Astrocyte (in vitro differentiated cells and primary cell): ENCODE data around the gene EDIL3. TPM values are rescaled to one million over a fixed set of nuclear protein-coding genes. Genes with fewer than 3 reads are reported as not detected.

Experiments used
- DNase-seq: peaks from one replicate; pipeline ENCODE4 v3.0.0-alpha.2; 2010; ENCODE audit warnings: low read depth
- FAIRE-seq: peaks from 2 replicates; lab custom pipeline; 2011; peaks lifted over from hg19 to GRCh38; lab: Jason Lieb, UNC
- H2AFZ ChIP-seq: 2 replicates; pipeline ENCODE4 v1.6.0; 2012; ENCODE audit warnings: low read depth, low read length, inconsistent platforms
- H3K27ac ChIP-seq: 2 replicates; pipeline ENCODE4 v1.5.1; 2011; ENCODE audit warnings: low read depth, low read length, inconsistent platforms
- H3K27me3 ChIP-seq: 2 replicates; pipeline ENCODE4 v1.6.0; 2011; ENCODE audit warnings: low read length, inconsistent platforms; ENCODE audit not compliant: insufficient read depth
- H3K36me3 ChIP-seq: 2 replicates; pipeline ENCODE4 v1.5.1; 2011; ENCODE audit warnings: low read length, inconsistent platforms; ENCODE audit not compliant: insufficient read depth
- H3K4me1 ChIP-seq: 2 replicates; pipeline ENCODE4 v1.5.1; 2011; ENCODE audit warnings: low read length, inconsistent platforms; ENCODE audit not compliant: insufficient read depth
- H3K4me2 ChIP-seq: 2 replicates; pipeline ENCODE4 v1.6.0; 2012; ENCODE audit warnings: low read length, inconsistent platforms
- H3K4me3 ChIP-seq: 2 replicates; pipeline ENCODE4 v1.5.1; 2011; ENCODE audit warnings: low read depth, mild to moderate bottlenecking, low read length, inconsistent platforms; ENCODE audit not compliant: insufficient read depth
- H3K79me2 ChIP-seq: 2 replicates; pipeline ENCODE4 v1.6.0; 2012; ENCODE audit warnings: mild to moderate bottlenecking, low read length, inconsistent platforms; ENCODE audit not compliant: insufficient read depth
- H3K9ac ChIP-seq: 2 replicates; pipeline ENCODE4 v1.6.0; 2012; ENCODE audit warnings: mild to moderate bottlenecking, low read length, inconsistent platforms
- H3K9me3 ChIP-seq: 2 replicates; pipeline ENCODE4 v1.5.1; 2012; ENCODE audit warnings: low read depth, mild to moderate bottlenecking, low read length, inconsistent platforms; ENCODE audit not compliant: insufficient read depth
- H4K20me1 ChIP-seq: 2 replicates; pipeline ENCODE4 v1.6.0; 2012; ENCODE audit warnings: low read length, inconsistent platforms; ENCODE audit not compliant: insufficient read depth
- H3K27ac Mint-ChIP-seq: one replicate; pipeline ENCODE4 v1.8.0; 2021; ENCODE audit warnings: mild to moderate bottlenecking, mixed read lengths; ENCODE audit not compliant: unreplicated experiment
- H3K27me3 Mint-ChIP-seq: one replicate; pipeline ENCODE4 v1.8.0; 2021; ENCODE audit warnings: low read depth, mixed read lengths; ENCODE audit not compliant: unreplicated experiment
- H3K36me3 Mint-ChIP-seq: one replicate; pipeline ENCODE4 v1.8.0; 2021; ENCODE audit warnings: low read depth, mixed read lengths; ENCODE audit not compliant: unreplicated experiment
- H3K4me1 Mint-ChIP-seq: one replicate; pipeline ENCODE4 v1.8.0; 2021; ENCODE audit warnings: low read depth, mixed read lengths; ENCODE audit not compliant: unreplicated experiment
- H3K4me3 Mint-ChIP-seq: one replicate; pipeline ENCODE4 v1.8.0; 2021; ENCODE audit warnings: mild to moderate bottlenecking, moderate library complexity, mixed read lengths; ENCODE audit not compliant: unreplicated experiment
- H3K9me3 Mint-ChIP-seq: one replicate; pipeline ENCODE4 v1.8.0; 2021; ENCODE audit warnings: mild to moderate bottlenecking, mixed read lengths; ENCODE audit not compliant: unreplicated experiment
- CTCF ChIP-seq: IDR thresholded peaks from 2 replicates; pipeline ENCODE4 v1.5.1; 2011; ENCODE audit warnings: low read depth, mild to moderate bottlenecking, inconsistent platforms, low read length, moderate library complexity; ENCODE audit not compliant: insufficient read depth
- EZH2 ChIP-seq: IDR thresholded peaks from 2 replicates; pipeline ENCODE4 v1.6.1; 2012; ENCODE audit warnings: mild to moderate bottlenecking, low read length, inconsistent platforms; ENCODE audit not compliant: insufficient read depth
- total RNA-seq: library from RNA; stranded (reverse); gene quantifications from 2 replicates; pipeline ENCODE4 v1.2.1, GENCODE V29; 2021

Gene EDIL3
- total RNA-seq, 1 donor from 2014 or later, result 226 TPM

GRCh38 chr5:83914662-83915418 is 469.8 kb downstream of the EDIL3 start:
- H3K4me3 ChIP-seq, result no peak overlapping the region
- Mint-ChIP-seq H3K9me3 (no peaks in the 10 kb centered on the region), H3K36me3 (no peaks in the 10 kb centered on the region), H3K4me1 (peaks cover 38% of the 10 kb centered on the region), H3K27me3 (no peaks in the 10 kb centered on the region), H3K27ac (peak overlapping the region; percentile 42), H3K4me3 (no peak overlapping the region)
- TF ChIP-seq CTCF (no peak), EZH2 (no peak)
- DNase-seq (peak; percentile 81), FAIRE-seq (no peak)
- H3K4me2 ChIP-seq, result peak overlapping the region; percentile 19
- peak overlapping the region; percentile 11 for H3K27ac ChIP-seq
- no peaks in the 10 kb centered on the region for H3K36me3 ChIP-seq
- no peak overlapping the region for H2AFZ ChIP-seq
- H4K20me1 ChIP-seq, result no peaks in the 10 kb centered on the region
- no peak overlapping the region for H3K9ac ChIP-seq
- H3K4me1 ChIP-seq, result peaks cover 13% of the 10 kb centered on the region
- no peaks in the 10 kb centered on the region for H3K9me3 ChIP-seq
- no peaks in the 10 kb centered on the region for H3K79me2 ChIP-seq
- no peaks in the 10 kb centered on the region for H3K27me3 ChIP-seq

DNA sequence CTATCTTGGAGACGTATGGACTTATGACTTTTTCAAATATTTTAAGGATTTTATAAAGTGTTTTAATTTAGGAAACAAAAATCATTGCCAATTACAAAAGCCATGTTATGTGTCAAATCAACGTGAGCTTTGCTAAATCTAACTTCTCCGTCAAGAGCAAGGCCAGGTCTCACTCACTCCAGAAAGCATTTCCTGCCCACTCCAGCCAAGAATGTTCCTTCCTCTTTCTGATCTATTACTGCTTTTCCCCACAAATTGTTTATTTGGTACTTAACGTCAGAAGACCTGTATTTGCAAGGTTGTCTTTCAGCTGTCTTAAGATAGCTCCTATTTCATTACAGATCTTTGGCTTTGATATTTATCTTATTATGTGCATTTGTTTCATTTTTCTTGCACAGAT is 470.5 kb downstream of the EDIL3 start:
- no peak overlapping the region for H3K9ac ChIP-seq
- H3K36me3 ChIP-seq, result no peaks in the 10 kb centered on the region
- no peaks in the 10 kb centered on the region for H3K27me3 ChIP-seq
- no peaks in the 10 kb centered on the region for H3K36me3 Mint-ChIP-seq
- H3K27ac Mint-ChIP-seq, result peak overlapping the region; percentile 42
- no peaks in the 10 kb centered on the region for H3K79me2 ChIP-seq
- H3K27ac ChIP-seq, result peak overlapping the region; percentile 11
- no peak overlapping the region for H3K4me3 Mint-ChIP-seq
- H3K27me3 Mint-ChIP-seq, result no peaks in the 10 kb centered on the region
- no peaks in the 10 kb centered on the region for H3K9me3 Mint-ChIP-seq
- no peaks in the 10 kb centered on the region for H3K9me3 ChIP-seq
- H3K4me1 ChIP-seq, result peaks cover 10% of the 10 kb centered on the region
- TF ChIP-seq EZH2 (no peak), CTCF (no peak)
- peak; percentile 66 for DNase-seq
- peak overlapping the region; percentile 19 for H3K4me2 ChIP-seq
- FAIRE-seq, result peak; percentile 20
- H3K4me1 Mint-ChIP-seq, result peaks cover 34% of the 10 kb centered on the region
- H4K20me1 ChIP-seq, result no peaks in the 10 kb centered on the region
- no peak overlapping the region for H3K4me3 ChIP-seq
- H2AFZ ChIP-seq, result no peak overlapping the region

DNA sequence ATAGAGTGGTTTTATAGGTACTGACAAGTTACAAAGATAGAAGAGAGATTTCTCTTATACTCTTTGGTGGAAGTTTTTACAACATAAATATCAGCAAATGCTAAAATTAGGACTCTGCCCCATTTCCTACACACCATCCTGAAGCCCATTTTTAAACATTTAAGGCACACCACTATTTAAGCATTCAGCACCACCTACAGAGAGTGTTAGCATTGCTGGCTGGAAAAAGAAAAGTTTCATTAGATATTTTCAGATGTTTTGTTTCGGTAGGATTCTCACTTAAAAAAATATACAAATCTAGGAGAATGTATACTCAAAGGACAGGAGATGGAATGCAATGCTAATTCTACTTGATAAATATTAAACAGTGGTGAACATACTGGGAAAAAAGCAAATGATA is 471.1 kb downstream of the EDIL3 start:
- Mint-ChIP-seq H3K36me3 (no peaks in the 10 kb centered on the region), H3K9me3 (no peaks in the 10 kb centered on the region), H3K4me1 (peaks cover 28% of the 10 kb centered on the region), H3K27ac (no peak overlapping the region), H3K27me3 (no peaks in the 10 kb centered on the region), H3K4me3 (no peak overlapping the region)
- peaks cover 4% of the 10 kb centered on the region for H3K4me1 ChIP-seq
- no peaks in the 10 kb centered on the region for H3K79me2 ChIP-seq
- H3K4me2 ChIP-seq, result no peak overlapping the region
- DNase-seq (no peak), FAIRE-seq (no peak)
- H2AFZ ChIP-seq, result no peak overlapping the region
- no peaks in the 10 kb centered on the region for H3K9me3 ChIP-seq
- H3K9ac ChIP-seq, result no peak overlapping the region
- H3K36me3 ChIP-seq, result no peaks in the 10 kb centered on the region
- no peak overlapping the region for H3K27ac ChIP-seq
- H3K27me3 ChIP-seq, result no peaks in the 10 kb centered on the region
- H4K20me1 ChIP-seq, result no peaks in the 10 kb centered on the region
- H3K4me3 ChIP-seq, result no peak overlapping the region
- no peak for TF ChIP-seq CTCF
